Psoas muscle (tissue), 8 donors: Measurements from ENCODE around the gene STX1A. TPM values are rescaled to one million over a fixed set of nuclear protein-coding genes. Genes with fewer than 3 reads are reported as not detected.
A peak's percentile ranks its signal among the peaks of the same experiment; 100 is the strongest.
"Not testable (repeated sequence)": the region's sequence is repeated elsewhere in the genome, so short reads cannot be mapped to it uniquely, and the experiment has no call there.

Experiments used
- ATAC-seq, 4 donors: fragments of 200-7000 bp; cut with Tn5 transposase; one replicate each; pipeline ENCODE4 v1.9.1; 2020; ENCODE audit warnings: moderate library complexity in 3 of 4, mild to moderate bottlenecking in 2 of 4
- DNase-seq, 2 donors: peaks; one replicate each; pipeline ENCODE4 v3.0.0-alpha.2; 2020
- H3K27ac ChIP-seq: fragments of 200-600 bp; one replicate; pipeline ENCODE4 v1.8.0; 2022
- H3K27me3 ChIP-seq, 3 donors: fragments of 200-600 bp in 1 of 3; one replicate each; pipeline versions ENCODE4 v1.6.1 to v1.8.0; 2013 to 2022; ENCODE audit warnings: low read length in 2 of 3, mild to moderate bottlenecking in 2 of 3, moderate library complexity in 1 of 3; ENCODE audit not compliant: insufficient read depth in 3 of 3
- H3K36me3 ChIP-seq, 2 donors: fragments of 200-600 bp in 1 of 2; one replicate each; pipeline versions ENCODE4 v1.6.1 to v1.8.0; 2013 to 2022; ENCODE audit warnings: low read depth in 1 of 2, mild to moderate bottlenecking in 1 of 2, moderate library complexity in 1 of 2; ENCODE audit not compliant: insufficient read depth in 1 of 2
- H3K4me1 ChIP-seq: fragments of 200-600 bp; one replicate; pipeline ENCODE4 v1.8.0; 2022
- H3K4me3 ChIP-seq: fragments of 200-600 bp; one replicate; pipeline ENCODE4 v1.8.0; 2022; ENCODE audit warnings: mild to moderate bottlenecking
- H3K9me3 ChIP-seq: fragments of 200-600 bp; one replicate; pipeline ENCODE4 v1.8.0; 2022
- CTCF ChIP-seq: fragments of 200-600 bp; IDR thresholded peaks from one replicate; pipeline ENCODE4 v1.8.0; 2022; ENCODE audit warnings: antibody characterized with exemption
- WGBS, 3 donors: extraction: QIAGEN DNeasy Blood & Tissue Kit; methylation state at CpG; one replicate each; pipeline versions ENCODE4 v1.1.6 to v1.1.7; 2013; 5-methylcytosine and 5-hydroxymethylcytosine counted together
- intact Hi-C, 2 donors: fragments of 100-400 bp; cut with DNase I; formaldehyde crosslinking; loops; one replicate each; pipeline versions ENCODE4 v1.11.0 to v1.14.2; 2022
- polyA plus RNA-seq, 3 donors: library from polyadenylated mRNA; stranded (reverse); fragments of 200-250 nt; gene quantifications; one replicate each; pipeline ENCODE4 v1.2.3, GENCODE V29; 2013
- total RNA-seq, 4 donors: library from RNA; stranded (reverse); fragmentation: NEBNext Ultra II Directional in 2 of 4; extraction: Animal tissue kit (Norgen Biotek cat#: 25700) in 2 of 4; gene quantifications; one replicate each; pipeline versions ENCODE4 v1.2.1 to v1.2.4, GENCODE V29; 2021 to 2023
- donor health status: healthy with polysubstance abuse.
- donor health status: DM: no; HTN: no; CAD: no; lungs with moderate emphysema.
- donor health status: Bipolar disorder and iron deficiency.
- donor health status: healthy.
- donor health status: DM: yes; HTN: yes; CAD: no.
- donor health status: DM: no; HTN: no; CAD: no.
- donor health status: DM: no; HTN: no; CAD: no.
- donor health status: DM: yes; HTN: yes; CAD: no.

Gene STX1A
- total and polyA plus RNA-seq, 7 donors = 1.9 to 5.4 (median 2.8) TPM

GRCh38 chr7:73679709-73680108, 39.8 kb downstream of the STX1A start:
- Histone ChIP-seq H3K9me3 (no peaks in the 10 kb centered on the region), H3K4me3 (no peak overlapping the region), H3K4me1 (peaks cover 25% of the 10 kb centered on the region), H3K36me3 (peaks cover 0 to 15% of the 10 kb centered on the region in 2 donors), H3K27me3 (no peaks in the 10 kb centered on the region), H3K27ac (peak overlapping the region; percentile 36)
- DNase-seq (peak in 1 of 2 donors; percentile 1), ATAC-seq (no peak)
- 83 to 91% (median 86%) methylated on average over 2 of the region's 2 CpGs for WGBS, 3 donors
- TF ChIP-seq CTCF = no peak
- intact Hi-C loops = loop anchor here in 1 of 2 donors (5.0 kb wide), 1 partner anchor 38 kb away; the partner anchor contains the start of gene STX1A

- DNase-seq (peak in 1 of 2 donors; percentile 41), ATAC-seq (no peak)
- Histone ChIP-seq H3K36me3 (peaks cover 0 to 15% of the 10 kb centered on the region in 2 donors), H3K4me3 (no peak overlapping the region), H3K9me3 (no peaks in the 10 kb centered on the region), H3K27me3 (no peaks in the 10 kb centered on the region), H3K4me1 (peaks cover 25% of the 10 kb centered on the region), H3K27ac (no peak overlapping the region)
- 82 to 90% (median 87%) methylated on average over 6 of the region's 6 CpGs for WGBS, 3 donors
- intact Hi-C loops = no loop called here
- TF ChIP-seq CTCF = no peak
Observed at GRCh38 chr7:73678862-73679261, 40.6 kb downstream of the STX1A start.

GRCh38 chr7:73676062-73676461, 43.4 kb downstream of the STX1A start:
- H3K9me3 ChIP-seq, DNase-seq, H3K27me3 ChIP-seq, H3K27ac ChIP-seq, H3K4me3 ChIP-seq, intact Hi-C loops, ATAC-seq: not testable (repeated sequence)
- peaks cover 0 to 15% of the 10 kb centered on the region in 2 donors for H3K36me3 ChIP-seq
- peaks cover 13% of the 10 kb centered on the region for H3K4me1 ChIP-seq
- WGBS, 3 donors = 76 to 84% (median 82%) methylated on average over 9 of the region's 9 CpGs

GRCh38 chr7:73674468-73675124, 44.9 kb downstream of the STX1A start:
- intact Hi-C loops = no loop called here
- H3K4me1 ChIP-seq = no peaks in the 10 kb centered on the region
- DNase-seq (no peak), ATAC-seq (no peak)
- H3K27me3 ChIP-seq = no peaks in the 10 kb centered on the region
- no peaks in the 10 kb centered on the region for H3K9me3 ChIP-seq
- peaks cover 0 to 15% of the 10 kb centered on the region in 2 donors for H3K36me3 ChIP-seq
- H3K27ac ChIP-seq = no peak overlapping the region
- TF ChIP-seq CTCF = no peak
- WGBS, 3 donors = 94 to 96% (median 94%) methylated on average over 1 of the region's 1 CpG
- no peak overlapping the region for H3K4me3 ChIP-seq

GRCh38 chr7:73671857-73672445, 47.5 kb downstream of the STX1A start:
- WGBS, 3 donors = 88 to 92% (median 89%) methylated on average over 15 of the region's 15 CpGs
- ATAC-seq = no peak
- Histone ChIP-seq H3K4me1 (no peaks in the 10 kb centered on the region), H3K4me3 (no peak overlapping the region), H3K27ac (no peak overlapping the region), H3K36me3 (no peaks in the 10 kb centered on the region), H3K9me3 (no peaks in the 10 kb centered on the region), H3K27me3 (no peaks in the 10 kb centered on the region)
- intact Hi-C loops = no loop called here
- DNase-seq = no peak
- TF ChIP-seq CTCF = no peak
